Measurements from ENCODE around the gene AKT3. TPM values are rescaled to one million over a fixed set of nuclear protein-coding genes. Genes with fewer than 3 reads are reported as not detected.

The AKT3 gene
- total and polyA plus RNA-seq, 2 donors (not counting 1 experiment from before 2014, with no cell fraction given): 37.8 to 42.0 TPM

GRCh38 chr1:243798726-243799125 is 51.3 kb downstream of the AKT3 start:
- peaks cover 8% of the 10 kb centered on the region for H3K4me1 ChIP-seq (ENCODE audit: control insufficient read depth, extremely low read depth, insufficient read depth, low read length)
- H4K20me1 ChIP-seq (ENCODE audit: control insufficient read depth, extremely low read depth, insufficient read depth, low read length): no peaks in the 10 kb centered on the region
- H3K9ac ChIP-seq (ENCODE audit: insufficient read depth, low read length): no peak overlapping the region
- H3K27ac ChIP-seq (ENCODE audit: insufficient read depth, low read length): peak overlapping the region; percentile 71
- TF ChIP-seq CTCF (conservative IDR thresholded peaks at IDR 0.05 in 1 of 2, IDR thresholded peaks at IDR 0.05 in 1 of 2; ENCODE audit: low read depth in 1 of 2, low read length in 2 of 2): no peak
- no peak for TF ChIP-seq EZH2 (IDR thresholded peaks at IDR 0.05; ENCODE audit: low read length, missing control alignments)
- DNase-seq (ENCODE audit: low read depth in 2 of 2): peak; percentile 73 to 98
- no peaks in the 10 kb centered on the region for H3K27me3 ChIP-seq (ENCODE audit: control insufficient read depth, insufficient read depth, low read length)
- no peak overlapping the region for H2AFZ ChIP-seq (ENCODE audit: low read length)
- H3K9me3 ChIP-seq (ENCODE audit: control insufficient read depth, insufficient read depth, low read depth, low read length): no peaks in the 10 kb centered on the region
- H3K4me3 ChIP-seq (replicated peaks in 1 of 4; ENCODE audit: control extremely low read depth in 1 of 4, insufficient read depth in 1 of 4, low read depth in 3 of 4, low read length in 4 of 4): no peak overlapping the region
- H3K79me2 ChIP-seq (ENCODE audit: control insufficient read depth, insufficient read depth, low read length): peaks cover 5% of the 10 kb centered on the region
- H3K4me2 ChIP-seq (ENCODE audit: extremely low read depth, insufficient read depth, low read length): peak overlapping the region; percentile 79
- no peaks in the 10 kb centered on the region for H3K36me3 ChIP-seq (ENCODE audit: control insufficient read depth, insufficient read depth, low read length)

- Histone ChIP-seq H4K20me1 (ENCODE audit: control insufficient read depth, extremely low read depth, insufficient read depth, low read length) (no peaks in the 10 kb centered on the region), H3K36me3 (ENCODE audit: control insufficient read depth, insufficient read depth, low read length) (no peaks in the 10 kb centered on the region), H3K9me3 (ENCODE audit: control insufficient read depth, insufficient read depth, low read depth, low read length) (no peaks in the 10 kb centered on the region), H3K4me2 (ENCODE audit: extremely low read depth, insufficient read depth, low read length) (no peak overlapping the region), H3K27ac (ENCODE audit: insufficient read depth, low read length) (no peak overlapping the region), H3K4me3 (replicated peaks in 1 of 4; ENCODE audit: control extremely low read depth in 1 of 4, insufficient read depth in 1 of 4, low read depth in 3 of 4, low read length in 4 of 4) (no peak overlapping the region), H3K9ac (ENCODE audit: insufficient read depth, low read length) (no peak overlapping the region), H2AFZ (ENCODE audit: low read length) (no peak overlapping the region), H3K79me2 (ENCODE audit: control insufficient read depth, insufficient read depth, low read length) (no peaks in the 10 kb centered on the region), H3K27me3 (ENCODE audit: control insufficient read depth, insufficient read depth, low read length) (no peaks in the 10 kb centered on the region), H3K4me1 (ENCODE audit: control insufficient read depth, extremely low read depth, insufficient read depth, low read length) (peaks cover 8% of the 10 kb centered on the region)
- TF ChIP-seq EZH2 (IDR thresholded peaks at IDR 0.05; ENCODE audit: low read length, missing control alignments): no peak
- no peak for TF ChIP-seq CTCF (conservative IDR thresholded peaks at IDR 0.05 in 1 of 2, IDR thresholded peaks at IDR 0.05 in 1 of 2; ENCODE audit: low read depth in 1 of 2, low read length in 2 of 2)
- no peak for DNase-seq (ENCODE audit: low read depth in 2 of 2)
These were observed 54.0 kb downstream of the AKT3 start for GRCh38 chr1:243796016-243796415.

GRCh38 chr1:243793298-243793697 is 56.7 kb downstream of the AKT3 start:
- Histone ChIP-seq H3K4me3 (replicated peaks in 1 of 4; ENCODE audit: control extremely low read depth in 1 of 4, insufficient read depth in 1 of 4, low read depth in 3 of 4, low read length in 4 of 4) (no peak overlapping the region), H2AFZ (ENCODE audit: low read length) (no peak overlapping the region), H3K9me3 (ENCODE audit: control insufficient read depth, insufficient read depth, low read depth, low read length) (no peaks in the 10 kb centered on the region), H3K4me2 (ENCODE audit: extremely low read depth, insufficient read depth, low read length) (no peak overlapping the region), H3K4me1 (ENCODE audit: control insufficient read depth, extremely low read depth, insufficient read depth, low read length) (no peaks in the 10 kb centered on the region), H3K27ac (ENCODE audit: insufficient read depth, low read length) (no peak overlapping the region), H3K79me2 (ENCODE audit: control insufficient read depth, insufficient read depth, low read length) (no peaks in the 10 kb centered on the region), H3K36me3 (ENCODE audit: control insufficient read depth, insufficient read depth, low read length) (no peaks in the 10 kb centered on the region), H3K9ac (ENCODE audit: insufficient read depth, low read length) (no peak overlapping the region), H3K27me3 (ENCODE audit: control insufficient read depth, insufficient read depth, low read length) (no peaks in the 10 kb centered on the region), H4K20me1 (ENCODE audit: control insufficient read depth, extremely low read depth, insufficient read depth, low read length) (no peaks in the 10 kb centered on the region)
- DNase-seq (ENCODE audit: low read depth in 2 of 2): peak in 1 of 2 donors; percentile 8
- TF ChIP-seq EZH2 (IDR thresholded peaks at IDR 0.05; ENCODE audit: low read length, missing control alignments): no peak

Measured in fibroblast of lung (primary cell).